ENCODE results near the gene POC1A.
"Not testable (repeated sequence)": the region's sequence is repeated elsewhere in the genome, so short reads cannot be mapped to it uniquely, and the experiment has no call there.

POC1A gene

GRCh38 chr3:52153389-52154096 is 680 bp downstream of the POC1A start:
- in situ Hi-C loops (cut with MboI; ENCODE audit: low sequenced_read_pairs): no loop called here

- in situ Hi-C loops (cut with MboI; ENCODE audit: low sequenced_read_pairs): not testable (repeated sequence)
Observed at GRCh38 chr3:52151991-52152390, 2.2 kb downstream of the POC1A start.

- in situ Hi-C loops (cut with MboI; ENCODE audit: low sequenced_read_pairs): no loop called here
Observed at GRCh38 chr3:52150860-52151259, 3.4 kb downstream of the POC1A start.

GRCh38 chr3:52150357-52150756 is 3.9 kb downstream of the POC1A start:
- in situ Hi-C loops (cut with MboI; ENCODE audit: low sequenced_read_pairs): no loop called here

GRCh38 chr3:52149726-52150125 is 4.5 kb downstream of the POC1A start:
- in situ Hi-C loops (cut with MboI; ENCODE audit: low sequenced_read_pairs): no loop called here

- in situ Hi-C loops (cut with MboI; ENCODE audit: low sequenced_read_pairs): no loop called here
Observed at GRCh38 chr3:52149021-52149420, 5.2 kb downstream of the POC1A start.

- in situ Hi-C loops (cut with MboI; ENCODE audit: low sequenced_read_pairs): no loop called here
Observed at GRCh38 chr3:52147804-52148203, 6.4 kb downstream of the POC1A start.

GRCh38 chr3:52146811-52147210 is 7.4 kb downstream of the POC1A start:
- in situ Hi-C loops (cut with MboI; ENCODE audit: low sequenced_read_pairs): no loop called here

- in situ Hi-C loops (cut with MboI; ENCODE audit: low sequenced_read_pairs): no loop called here
Observed at GRCh38 chr3:52146189-52146588, 8.0 kb downstream of the POC1A start.

GRCh38 chr3:52145736-52146110 is 8.5 kb downstream of the POC1A start:
- in situ Hi-C loops (cut with MboI; ENCODE audit: low sequenced_read_pairs): no loop called here

GRCh38 chr3:52144796-52145735 is 9.2 kb downstream of the POC1A start:
- in situ Hi-C loops (cut with MboI; ENCODE audit: low sequenced_read_pairs): no loop called here

GRCh38 chr3:52144034-52144795 is 10.0 kb downstream of the POC1A start:
- in situ Hi-C loops (cut with MboI; ENCODE audit: low sequenced_read_pairs): no loop called here

- in situ Hi-C loops (cut with MboI; ENCODE audit: low sequenced_read_pairs): no loop called here
Observed at GRCh38 chr3:52143616-52144015, 10.6 kb downstream of the POC1A start.

- in situ Hi-C loops (cut with MboI; ENCODE audit: low sequenced_read_pairs): no loop called here
Observed at GRCh38 chr3:52143156-52143555, 11.1 kb downstream of the POC1A start.

GRCh38 chr3:52141751-52142150 is 12.5 kb downstream of the POC1A start:
- in situ Hi-C loops (cut with MboI; ENCODE audit: low sequenced_read_pairs): no loop called here

- in situ Hi-C loops (cut with MboI; ENCODE audit: low sequenced_read_pairs): no loop called here
Observed at GRCh38 chr3:52140769-52141168, 13.5 kb downstream of the POC1A start.

GRCh38 chr3:52140000-52140399 is 14.2 kb downstream of the POC1A start:
- in situ Hi-C loops (cut with MboI; ENCODE audit: low sequenced_read_pairs): no loop called here

GRCh38 chr3:52137311-52137710 is 16.9 kb downstream of the POC1A start:
- in situ Hi-C loops (cut with MboI; ENCODE audit: low sequenced_read_pairs): no loop called here

GRCh38 chr3:52136513-52136912 is 17.7 kb downstream of the POC1A start:
- in situ Hi-C loops (cut with MboI; ENCODE audit: low sequenced_read_pairs): no loop called here

GRCh38 chr3:52135332-52135731 is 18.9 kb downstream of the POC1A start:
- in situ Hi-C loops (cut with MboI; ENCODE audit: low sequenced_read_pairs): no loop called here

- in situ Hi-C loops (cut with MboI; ENCODE audit: low sequenced_read_pairs): no loop called here
Observed at GRCh38 chr3:52134761-52135160, 19.5 kb downstream of the POC1A start.
